Putamen (tissue), 1 donor: ENCODE results near the gene XIRP2.
"Not testable (repeated sequence)": the region's sequence is repeated elsewhere in the genome, so short reads cannot be mapped to it uniquely, and the experiment has no call there.

Experiments
- DNase-seq: peaks from one replicate; pipeline ENCODE4 v3.0.0-alpha.2; 2016; ENCODE audit warnings: low spot score

XIRP2 gene

GRCh38 chr2:167052825-167053224 lies 164.5 kb downstream of the XIRP2 start:
- DNase-seq, result no peak

GRCh38 chr2:167054881-167055280 lies 166.6 kb downstream of the XIRP2 start:
- DNase-seq, result no peak

- no peak for DNase-seq
Observed at GRCh38 chr2:167057446-167057845, 169.2 kb downstream of the XIRP2 start.

DNA sequence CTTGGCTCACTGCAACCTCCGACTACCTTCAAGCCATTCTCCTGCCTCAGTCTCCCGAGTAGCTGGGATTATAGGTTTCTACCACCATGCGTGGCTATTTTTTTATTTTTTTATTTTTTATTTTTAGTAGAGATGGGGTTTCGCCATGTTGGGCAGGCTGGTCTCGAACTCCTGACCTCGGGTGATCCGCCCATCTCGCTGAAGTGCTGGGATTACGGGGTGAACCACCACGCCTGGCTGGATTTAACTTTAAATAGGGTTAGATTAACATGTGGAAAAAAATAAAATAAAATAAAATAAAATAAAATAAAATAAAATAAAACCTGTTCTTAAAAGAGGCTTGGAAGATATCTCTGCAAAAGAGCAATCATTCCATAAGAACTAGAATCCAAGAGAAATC lies 170.9 kb downstream of the XIRP2 start:
- no peak for DNase-seq

- no peak for DNase-seq
Observed at GRCh38 chr2:167069855-167070254, 181.6 kb downstream of the XIRP2 start.

- DNase-seq, result not testable (repeated sequence)
Observed at GRCh38 chr2:167075708-167076107, 187.4 kb downstream of the XIRP2 start.

- not testable (repeated sequence) for DNase-seq
Observed at GRCh38 chr2:167098931-167099330, 210.7 kb downstream of the XIRP2 start.

DNA sequence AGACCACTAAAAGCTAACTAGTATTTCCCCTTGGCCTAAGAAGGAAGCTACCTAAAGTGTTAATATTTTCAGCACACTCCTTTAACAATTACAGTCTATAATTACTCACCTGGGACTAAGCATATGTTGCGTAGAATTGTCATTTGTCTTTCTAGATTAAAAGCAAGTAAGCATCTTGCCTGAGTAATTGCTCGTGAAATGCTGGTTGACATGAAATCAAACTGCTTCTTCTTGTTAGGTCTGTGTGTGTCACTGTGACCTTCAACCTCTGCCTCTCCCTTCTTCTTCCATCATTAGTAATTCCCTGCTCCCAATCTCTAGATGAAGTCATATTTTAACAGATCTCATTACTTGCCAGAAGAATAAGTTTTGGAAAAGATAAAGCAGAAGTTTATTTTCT lies 212.2 kb downstream of the XIRP2 start:
- no peak for DNase-seq

DNA sequence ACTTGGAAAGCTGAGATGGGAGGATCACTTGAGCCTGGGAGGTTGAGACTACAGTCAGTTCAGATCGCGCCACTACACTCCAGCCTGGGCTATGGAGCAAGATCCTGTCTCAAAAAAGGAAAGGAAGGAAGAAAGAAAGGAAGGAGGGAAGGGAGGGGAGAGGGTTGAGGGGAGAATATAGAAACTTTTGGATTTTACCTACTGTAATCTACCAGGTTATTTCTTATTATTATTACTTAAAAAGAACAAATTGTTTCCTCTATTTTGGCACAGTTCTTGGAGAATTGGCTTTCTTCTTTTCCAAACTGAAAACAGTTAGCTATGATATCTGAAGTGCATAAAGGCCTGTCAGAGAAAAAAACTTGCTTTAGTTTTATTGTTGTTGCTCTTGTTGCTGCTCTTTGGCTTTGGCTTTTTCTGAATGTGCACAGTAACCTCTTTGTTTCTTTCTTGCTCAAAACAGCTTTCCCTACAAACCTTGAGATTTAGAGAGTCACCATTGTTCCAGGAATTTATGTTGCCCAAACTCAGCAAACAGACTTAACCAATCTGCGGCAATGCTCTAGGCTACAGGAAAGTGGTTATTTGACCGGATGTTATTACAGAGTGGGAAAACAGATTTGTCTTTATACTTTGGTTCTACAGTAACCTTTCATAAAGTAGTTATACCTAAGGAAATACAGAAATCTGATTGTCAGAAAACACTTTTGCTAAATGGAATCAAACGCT lies 214.9 kb downstream of the XIRP2 start:
- DNase-seq, result no peak

- DNase-seq, result no peak
Observed at GRCh38 chr2:167103757-167104133, 215.5 kb downstream of the XIRP2 start.

GRCh38 chr2:167104691-167105090 lies 216.4 kb downstream of the XIRP2 start:
- DNase-seq, result no peak

DNA sequence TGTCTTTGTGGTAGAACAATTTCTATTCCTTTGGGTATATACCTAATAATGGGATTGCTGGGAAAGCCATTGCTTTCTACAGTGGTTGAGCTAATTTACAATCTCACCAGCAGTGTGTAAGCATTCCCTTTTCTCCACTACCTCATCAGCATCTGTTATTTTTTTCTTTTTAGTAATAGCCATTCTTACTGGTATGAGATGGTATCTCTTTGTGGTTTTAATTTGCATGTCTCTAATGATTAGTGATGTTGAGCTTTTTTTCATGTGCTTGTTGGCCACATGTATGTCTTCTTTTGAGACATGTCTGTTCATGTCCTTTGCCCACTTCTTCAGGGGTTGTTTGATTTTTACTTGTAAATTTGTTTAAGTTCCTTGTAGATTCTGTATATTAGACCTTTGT lies 221.4 kb downstream of the XIRP2 start:
- not testable (repeated sequence) for DNase-seq

- DNase-seq, result no peak
Observed at GRCh38 chr2:167110345-167110744, 222.1 kb downstream of the XIRP2 start.

DNA sequence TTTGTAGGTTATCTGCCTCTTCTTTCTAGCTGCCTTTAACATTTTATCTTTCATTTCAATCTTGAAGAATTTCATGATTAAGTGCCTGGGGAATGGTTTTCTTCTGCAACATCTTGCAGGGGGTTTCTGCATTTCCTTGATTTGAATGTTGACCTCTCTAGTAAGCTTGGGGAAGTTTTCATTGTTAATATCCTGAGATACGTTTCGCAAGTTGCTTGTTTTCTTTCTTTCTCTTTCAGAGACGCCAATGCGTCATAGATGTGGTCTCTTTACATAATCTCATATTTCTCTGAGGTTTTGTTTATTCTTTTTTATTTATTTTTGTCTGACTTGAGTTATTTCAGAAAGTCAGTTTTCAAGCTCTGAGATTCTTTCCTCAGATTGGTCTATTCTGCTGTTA lies 225.7 kb downstream of the XIRP2 start:
- DNase-seq, result no peak

GRCh38 chr2:167115541-167115940 lies 227.3 kb downstream of the XIRP2 start:
- no peak for DNase-seq

DNA sequence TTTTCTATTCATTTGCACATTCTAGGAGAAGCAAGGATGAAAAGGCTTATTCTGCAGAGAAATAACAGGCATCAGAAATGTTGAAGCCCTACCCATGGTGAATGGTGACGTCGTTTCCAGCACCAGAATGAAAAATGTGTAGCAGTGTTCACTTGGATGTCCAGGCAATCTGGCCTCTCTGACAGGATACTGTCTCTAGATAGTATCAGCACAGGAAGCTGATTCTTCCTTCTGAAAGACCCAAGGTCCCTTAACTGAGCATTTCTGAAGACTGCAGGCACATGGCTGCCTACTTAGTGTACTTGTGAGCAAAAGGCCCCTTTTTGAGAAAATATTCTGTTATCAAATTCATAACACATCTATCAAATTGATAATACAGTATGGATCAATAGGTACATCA lies 234.1 kb downstream of the XIRP2 start:
- no peak for DNase-seq

DNA sequence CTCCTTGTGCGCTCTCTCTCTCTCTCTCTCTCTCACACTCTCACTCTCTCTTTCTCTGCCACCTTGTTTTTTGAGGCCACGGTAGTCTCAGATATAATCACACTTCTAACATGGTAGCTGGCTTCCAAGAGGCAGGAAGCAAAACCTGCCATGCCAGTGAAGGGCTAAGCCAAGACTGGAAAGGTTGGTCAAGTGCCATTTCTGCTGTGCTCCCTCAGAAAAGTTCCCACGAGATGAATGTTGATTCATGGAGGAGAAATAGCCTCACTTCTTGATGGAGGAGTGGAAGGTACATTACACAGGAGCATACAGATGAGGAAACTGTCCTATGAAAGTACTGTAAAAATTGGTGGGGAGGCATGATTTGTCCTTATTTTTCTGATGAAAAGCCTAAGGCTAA lies 237.9 kb downstream of the XIRP2 start:
- no peak for DNase-seq

GRCh38 chr2:167127135-167127534 lies 238.9 kb downstream of the XIRP2 start:
- no peak for DNase-seq

DNA sequence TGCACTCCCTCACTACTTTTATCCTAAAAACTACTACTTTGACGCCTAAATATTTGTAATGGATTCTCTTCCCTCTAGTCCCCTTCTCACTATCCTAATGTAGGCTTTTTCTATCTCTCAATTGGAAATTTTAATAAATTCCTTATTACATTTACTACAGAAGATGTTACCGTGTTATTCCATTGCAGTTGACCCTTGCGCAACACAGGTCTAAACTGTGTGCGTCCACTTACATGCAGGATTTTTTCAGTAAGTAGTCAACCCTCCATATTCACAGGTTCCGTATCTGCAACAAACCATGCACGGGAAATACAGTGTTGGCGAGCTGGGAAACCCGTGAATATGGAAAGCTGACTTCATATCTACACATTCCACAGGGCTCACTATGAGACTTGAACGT lies 239.8 kb downstream of the XIRP2 start:
- no peak for DNase-seq

- DNase-seq, result no peak
Observed at GRCh38 chr2:167132066-167132465, 243.8 kb downstream of the XIRP2 start.

GRCh38 chr2:167132906-167133555 lies 244.8 kb downstream of the XIRP2 start:
- no peak for DNase-seq

GRCh38 chr2:167133614-167134013 lies 245.3 kb downstream of the XIRP2 start:
- DNase-seq, result no peak

- no peak for DNase-seq
Observed at GRCh38 chr2:167134381-167135072, 246.2 kb downstream of the XIRP2 start.
